Kidney tubule cell (primary cell): ENCODE results near the gene ACAP3.

Experiments used
- DNase-seq: peaks from one replicate; pipeline ENCODE4 v3.0.0-alpha.2; 2018; ENCODE audit warnings: low spot score

The ACAP3 gene

DNA sequence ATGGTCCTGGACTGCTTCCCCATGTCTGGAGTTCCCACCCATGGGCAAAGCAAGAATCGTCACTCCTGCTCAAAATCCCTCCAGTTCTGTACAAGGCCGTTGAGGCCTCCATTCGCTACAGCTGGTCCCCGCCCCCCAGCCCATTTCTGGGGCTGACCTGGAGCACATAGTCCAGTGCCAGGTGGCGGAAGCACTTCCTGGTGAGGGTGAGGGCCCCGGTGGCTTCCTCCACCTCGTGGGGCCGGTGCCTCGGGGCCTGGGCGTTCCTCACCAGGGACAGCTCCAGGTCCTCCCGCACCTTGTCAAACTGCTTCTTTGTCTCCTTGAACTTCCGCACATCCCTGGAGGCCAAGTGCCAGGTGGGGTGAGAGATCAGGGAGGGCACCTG, 7.4 kb downstream of the ACAP3 start:
- DNase-seq = no peak

- peak; percentile 16 for DNase-seq
Measured at GRCh38 chr1:1299686-1300351, 7.9 kb downstream of the ACAP3 start.

GRCh38 chr1:1298861-1299685, 8.7 kb downstream of the ACAP3 start:
- no peak for DNase-seq

GRCh38 chr1:1297802-1298424, 9.8 kb downstream of the ACAP3 start:
- no peak for DNase-seq

DNA sequence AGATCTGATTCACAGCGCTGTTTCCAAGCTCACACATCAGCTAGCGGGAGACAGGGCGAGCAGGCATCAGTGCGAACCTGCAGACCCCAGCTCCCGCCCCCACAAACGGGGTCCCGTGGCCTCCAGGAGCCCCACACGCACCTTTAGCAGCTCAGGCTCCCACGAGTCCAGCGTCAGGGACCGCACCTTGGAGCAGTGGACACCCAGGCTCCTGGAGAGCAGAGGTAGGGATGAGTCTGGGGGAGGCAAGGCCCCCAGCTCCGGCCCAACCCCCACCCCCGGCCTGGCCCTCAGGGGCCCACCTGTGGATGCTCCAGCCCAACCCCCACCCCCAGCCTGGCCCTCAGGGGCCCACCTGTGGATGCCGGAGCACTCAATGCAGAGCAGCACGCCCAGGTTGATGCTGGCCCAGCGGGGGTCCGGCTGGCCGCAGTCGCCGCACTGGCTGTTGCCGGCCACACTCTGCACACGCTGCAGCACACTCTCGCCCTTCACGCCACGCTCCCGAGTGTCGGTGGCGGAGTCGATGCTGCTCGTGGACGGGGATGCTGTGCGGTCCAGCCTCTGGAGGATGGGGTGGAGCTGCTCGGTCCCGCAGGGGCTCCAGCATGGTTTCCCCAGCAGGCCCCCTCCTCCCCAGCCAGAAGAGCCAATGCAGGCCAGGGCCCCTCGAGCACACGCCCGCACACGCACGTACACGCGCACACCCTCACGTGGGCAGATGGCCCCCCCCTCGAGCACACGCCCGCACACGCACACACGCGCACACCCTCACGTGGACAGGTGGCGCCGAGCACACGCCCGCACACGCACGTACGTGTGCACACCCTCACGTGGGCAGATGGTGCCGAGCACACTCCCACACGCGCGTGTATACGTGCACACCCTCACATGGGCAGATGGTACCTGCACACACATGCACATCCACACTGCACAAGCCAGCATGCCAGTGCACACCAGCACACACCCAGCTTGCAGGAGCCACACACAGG, 11.4 kb downstream of the ACAP3 start:
- no peak for DNase-seq

- no peak for DNase-seq
Measured at GRCh38 chr1:1295154-1295923, 12.4 kb downstream of the ACAP3 start.

DNA sequence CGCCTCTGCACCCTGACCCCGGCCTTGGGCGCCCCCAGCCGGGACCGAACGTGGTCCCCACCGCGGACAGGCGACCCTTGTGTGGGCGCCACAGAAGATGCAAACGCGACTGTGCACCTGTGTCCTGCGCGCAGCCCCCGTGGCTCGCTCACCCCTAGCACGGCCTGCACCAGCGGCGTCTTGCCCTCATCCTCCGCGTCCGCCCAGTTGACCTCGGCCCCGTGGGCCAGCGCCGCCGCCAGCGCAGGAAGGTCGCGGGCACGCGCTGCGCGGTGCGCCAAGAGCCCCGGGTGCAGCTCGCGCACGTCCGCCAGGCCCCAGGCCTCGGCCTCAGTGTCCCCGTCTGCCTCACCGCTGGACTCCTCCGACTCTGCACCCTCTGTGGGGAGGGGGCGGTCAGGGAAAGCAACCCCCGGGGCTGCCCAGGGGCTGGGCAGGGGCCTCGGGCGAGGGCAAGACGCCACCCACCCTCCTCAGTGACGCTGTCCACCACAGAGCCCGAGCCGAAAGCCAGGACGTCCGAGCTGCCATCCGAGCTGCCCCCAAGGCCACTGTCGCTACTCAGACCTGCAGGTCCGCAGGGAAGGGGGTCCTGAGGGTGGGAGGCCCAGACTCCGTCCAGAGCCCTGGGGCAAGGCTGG, 13.4 kb downstream of the ACAP3 start:
- no peak for DNase-seq

DNA sequence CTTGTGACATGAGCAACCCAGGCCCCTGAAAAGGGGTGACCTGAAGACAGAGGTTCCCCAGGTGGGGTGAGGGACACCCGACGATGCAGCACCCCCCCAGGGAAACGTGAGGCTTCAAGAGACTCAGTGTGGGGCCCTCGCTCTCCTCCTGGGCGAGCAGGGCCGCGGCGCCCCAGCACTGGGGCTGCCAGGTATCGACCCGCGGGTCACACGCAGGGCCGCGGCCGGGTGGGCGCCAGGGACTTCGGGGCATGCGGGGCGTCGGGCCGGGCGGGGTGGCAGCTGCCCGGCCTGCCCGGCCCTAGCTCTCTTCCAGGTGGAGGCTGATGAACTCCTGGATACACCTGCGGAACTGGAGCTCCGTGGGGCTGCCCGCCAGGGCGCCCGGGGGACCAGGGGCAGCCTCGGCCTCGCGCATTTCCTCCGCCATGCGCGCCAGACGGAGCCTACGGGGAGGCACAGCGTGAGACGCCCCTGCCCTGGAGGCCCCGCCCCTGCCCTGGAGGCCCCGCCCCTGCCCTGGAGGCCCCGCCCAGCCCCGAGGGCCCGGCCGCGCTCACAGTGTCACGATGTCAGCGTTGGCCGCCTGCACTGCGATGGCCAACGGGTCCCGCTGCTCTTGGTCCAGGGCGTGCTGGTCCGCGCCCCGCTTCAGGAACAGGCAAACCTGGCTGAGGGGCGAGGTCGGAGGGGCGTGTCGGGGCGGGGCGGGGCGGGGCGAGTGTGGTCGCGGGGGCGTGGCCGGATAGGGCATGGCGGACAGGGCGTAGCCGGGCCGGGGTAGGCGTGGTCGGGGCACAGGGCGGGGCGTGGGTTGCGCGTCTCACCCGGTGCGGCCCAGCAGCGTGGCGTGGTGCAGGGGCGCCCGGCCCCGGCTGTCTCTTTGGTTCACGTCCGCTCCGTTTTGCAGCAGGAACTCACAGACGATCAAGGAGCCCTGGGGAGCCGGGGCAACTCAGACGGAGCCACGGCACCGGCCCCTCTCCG, 14.2 kb downstream of the ACAP3 start:
- DNase-seq = no peak

GRCh38 chr1:1292851-1293250, 14.9 kb downstream of the ACAP3 start:
- DNase-seq = no peak

DNA sequence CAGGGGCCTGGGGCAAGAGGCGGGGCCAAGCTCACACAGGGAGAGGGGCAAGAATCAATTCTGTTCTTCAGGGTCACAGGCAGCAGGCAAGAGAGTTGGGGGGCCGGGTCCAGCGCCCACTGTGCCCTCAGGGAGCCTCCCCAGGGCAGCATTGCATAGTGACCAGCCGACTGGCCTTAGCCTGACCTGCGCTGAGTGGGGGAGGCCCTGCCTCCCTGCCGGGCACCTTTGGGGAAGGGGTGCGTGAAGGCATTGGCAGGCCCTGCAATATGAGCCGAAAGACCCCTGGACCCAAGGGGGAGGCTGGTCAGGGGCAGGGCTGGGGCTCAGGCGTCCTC, 15.3 kb downstream of the ACAP3 start:
- no peak for DNase-seq

DNA sequence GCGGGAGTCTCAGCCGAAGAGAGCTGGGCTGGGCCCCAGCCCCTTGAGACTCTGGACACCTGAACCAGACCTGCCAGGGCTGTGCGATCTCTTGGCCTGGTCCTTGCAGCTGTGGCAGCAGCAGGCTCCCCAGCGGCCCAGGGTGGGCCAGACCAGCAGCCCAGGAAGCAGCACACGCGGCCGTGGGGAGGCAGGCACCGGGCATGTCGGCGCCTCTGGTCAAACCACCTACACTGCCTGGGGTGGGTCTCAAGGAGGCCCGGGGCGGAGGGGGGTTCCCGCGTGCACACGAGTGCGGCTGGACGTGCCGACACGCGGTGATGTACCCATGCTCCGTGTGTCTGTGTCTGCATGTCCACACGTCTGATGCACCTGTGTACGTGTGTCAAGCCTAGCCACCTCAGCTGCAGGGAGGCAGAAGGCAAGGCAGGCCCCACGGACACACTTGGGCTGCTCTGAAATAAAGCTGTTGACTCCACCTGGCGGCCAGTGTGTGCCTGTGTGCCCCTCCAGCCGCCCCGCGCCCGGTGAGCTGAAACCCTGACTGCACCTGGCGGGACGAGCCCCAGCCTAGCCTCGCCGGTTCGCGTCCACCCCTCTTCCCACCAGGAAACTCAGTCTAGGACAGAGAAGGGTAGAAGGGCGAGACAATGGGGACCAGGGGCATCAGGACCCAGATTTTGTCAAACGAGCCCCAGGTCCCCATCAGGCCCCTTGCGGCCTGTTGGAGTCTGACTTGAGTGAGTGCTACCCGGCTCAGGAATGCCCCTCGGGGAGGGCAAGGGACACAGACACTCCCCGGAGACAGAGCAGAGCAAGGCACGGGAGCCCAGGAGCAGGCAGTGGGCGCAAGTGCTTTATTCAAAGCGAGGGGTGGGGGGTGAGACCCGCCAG, 15.9 kb downstream of the ACAP3 start:
- DNase-seq = peak; percentile 87

GRCh38 chr1:1291023-1291528, 16.7 kb downstream of the ACAP3 start:
- peak; percentile 31 for DNase-seq

DNA sequence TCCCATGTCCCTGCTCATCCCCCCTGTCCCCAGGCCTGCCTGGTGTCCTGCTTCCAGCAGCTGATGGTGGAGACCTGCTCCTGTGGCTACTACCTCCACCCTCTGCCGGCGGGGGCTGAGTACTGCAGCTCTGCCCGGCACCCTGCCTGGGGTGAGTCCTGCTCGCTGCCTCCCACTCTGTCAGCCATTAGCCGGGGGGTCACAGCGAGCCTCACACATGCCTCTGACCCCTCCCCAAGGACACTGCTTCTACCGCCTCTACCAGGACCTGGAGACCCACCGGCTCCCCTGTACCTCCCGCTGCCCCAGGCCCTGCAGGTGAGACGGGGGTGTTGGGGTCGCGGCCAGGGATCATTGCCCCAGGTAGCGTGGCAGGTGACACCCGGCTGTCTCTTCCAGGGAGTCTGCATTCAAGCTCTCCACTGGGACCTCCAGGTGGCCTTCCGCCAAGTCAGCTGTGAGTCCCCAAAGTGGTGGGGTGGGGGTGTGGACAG, 17.4 kb downstream of the ACAP3 start:
- DNase-seq = peak; percentile 62

DNA sequence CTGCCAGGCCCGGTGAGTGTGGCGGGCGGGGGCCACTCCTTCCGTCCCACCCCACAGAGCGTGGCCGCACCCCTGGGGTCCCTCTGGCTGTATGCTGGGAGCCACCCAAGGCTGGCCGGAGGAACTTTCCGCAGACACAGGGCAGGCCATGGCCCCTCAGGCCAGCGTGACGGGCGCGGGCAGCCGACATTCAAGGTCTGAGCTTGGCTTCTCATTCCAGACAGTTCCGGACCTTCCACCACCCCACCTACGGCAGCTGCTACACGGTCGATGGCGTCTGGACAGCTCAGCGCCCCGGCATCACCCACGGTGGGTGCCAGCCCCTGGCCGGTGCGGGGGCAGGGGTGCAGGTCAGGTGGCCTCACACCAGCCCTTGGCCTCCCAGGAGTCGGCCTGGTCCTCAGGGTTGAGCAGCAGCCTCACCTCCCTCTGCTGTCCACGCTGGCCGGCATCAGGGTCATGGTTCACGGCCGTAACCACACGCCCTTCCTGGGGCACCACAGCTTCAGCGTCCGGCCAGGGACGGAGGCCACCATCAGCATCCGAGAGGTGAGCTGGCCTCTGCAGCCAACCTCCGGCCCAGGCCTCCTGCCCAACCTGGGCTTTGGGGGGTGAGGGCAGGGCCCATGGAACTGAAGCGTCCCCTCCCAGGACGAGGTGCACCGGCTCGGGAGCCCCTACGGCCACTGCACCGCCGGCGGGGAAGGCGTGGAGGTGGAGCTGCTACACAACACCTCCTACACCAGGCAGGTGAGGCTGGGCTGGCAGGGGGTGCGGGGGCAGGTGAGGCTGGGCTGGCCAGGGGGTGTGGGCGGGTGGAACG, 20.2 kb downstream of the ACAP3 start:
- DNase-seq = no peak

DNA sequence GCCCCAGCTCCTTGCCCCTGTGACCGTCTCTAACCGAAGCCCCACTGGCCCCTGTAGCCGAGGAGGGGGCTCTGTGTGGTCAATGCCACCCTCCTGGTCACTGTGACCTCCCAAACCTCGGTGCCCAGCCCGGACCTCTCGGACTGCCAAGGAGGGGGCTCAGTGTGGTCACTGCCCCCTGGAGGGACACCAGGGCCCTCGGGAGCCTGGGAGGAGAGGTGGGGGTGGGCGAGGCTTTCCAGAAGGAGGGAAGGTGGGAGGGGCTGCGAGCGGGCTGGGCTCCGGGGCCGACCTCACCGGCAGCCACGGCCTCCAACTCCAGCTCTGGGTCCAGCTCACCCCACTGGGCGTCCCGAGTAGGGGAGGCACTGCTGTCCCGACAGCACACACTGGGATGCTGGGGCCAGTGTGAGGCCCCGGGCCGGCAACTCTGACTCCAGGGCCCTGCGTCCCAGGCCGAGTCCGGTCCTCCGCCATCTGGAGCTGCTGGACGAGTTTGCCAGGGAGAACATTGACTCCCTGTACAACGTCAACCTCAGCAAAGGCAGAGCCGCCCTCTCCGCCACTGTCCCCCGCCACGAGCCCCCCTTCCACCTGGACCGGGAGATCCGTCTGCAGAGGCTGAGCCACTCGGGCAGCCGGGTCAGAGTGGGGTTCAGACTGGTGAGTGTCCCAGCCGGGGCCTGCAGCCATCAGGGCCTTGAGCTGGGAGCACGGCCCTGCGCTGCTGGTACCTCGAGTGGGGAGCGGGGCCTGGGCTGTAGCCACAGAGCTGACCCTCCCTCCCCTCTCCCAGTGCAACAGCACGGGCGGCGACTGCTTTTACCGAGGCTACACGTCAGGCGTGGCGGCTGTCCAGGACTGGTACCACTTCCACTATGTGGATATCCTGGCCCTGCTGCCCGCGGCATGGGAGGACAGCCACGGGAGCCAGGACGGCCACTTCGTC, 21.1 kb downstream of the ACAP3 start:
- DNase-seq = no peak
